ENCODE results near the gene DLGAP1.
"Not testable (repeated sequence)": the region's sequence is repeated elsewhere in the genome, so short reads cannot be mapped to it uniquely, and the experiment has no call there.

The DLGAP1 gene

GRCh38 chr18:4101009-4101408 is 354.1 kb downstream of the DLGAP1 start:
- in situ Hi-C loops (cut with HindIII; ENCODE audit: low sequenced_read_pairs) = no loop called here

- in situ Hi-C loops (cut with HindIII; ENCODE audit: low sequenced_read_pairs) = no loop called here
Measured at GRCh38 chr18:4096486-4096885, 358.6 kb downstream of the DLGAP1 start.

- in situ Hi-C loops (cut with HindIII; ENCODE audit: low sequenced_read_pairs) = no loop called here
Measured at GRCh38 chr18:4093676-4094075, 361.4 kb downstream of the DLGAP1 start.

- in situ Hi-C loops (cut with HindIII; ENCODE audit: low sequenced_read_pairs) = no loop called here
Measured at GRCh38 chr18:4084382-4084900, 370.7 kb downstream of the DLGAP1 start.

GRCh38 chr18:4078246-4078645 is 376.9 kb downstream of the DLGAP1 start:
- in situ Hi-C loops (cut with HindIII; ENCODE audit: low sequenced_read_pairs) = no loop called here

DNA sequence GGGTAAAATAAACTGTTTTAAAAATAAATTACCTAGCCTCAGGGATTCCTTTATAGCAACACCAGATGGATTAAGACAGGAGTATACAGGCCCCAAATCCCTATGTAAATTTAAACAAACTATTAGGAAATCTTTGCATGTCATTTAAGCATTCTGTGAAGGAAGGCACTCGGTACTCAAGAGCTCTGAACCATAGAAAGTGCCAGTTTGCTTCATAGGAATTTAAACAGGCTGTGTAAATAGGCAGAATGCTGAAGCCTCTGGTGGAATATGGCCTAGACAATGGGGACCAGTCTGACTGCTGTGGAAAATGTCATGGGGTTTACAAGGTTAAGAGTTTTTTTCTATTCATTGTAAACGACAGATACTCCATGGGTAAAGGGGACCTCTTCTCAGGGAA is 377.4 kb downstream of the DLGAP1 start:
- in situ Hi-C loops (cut with HindIII; ENCODE audit: low sequenced_read_pairs) = no loop called here

DNA sequence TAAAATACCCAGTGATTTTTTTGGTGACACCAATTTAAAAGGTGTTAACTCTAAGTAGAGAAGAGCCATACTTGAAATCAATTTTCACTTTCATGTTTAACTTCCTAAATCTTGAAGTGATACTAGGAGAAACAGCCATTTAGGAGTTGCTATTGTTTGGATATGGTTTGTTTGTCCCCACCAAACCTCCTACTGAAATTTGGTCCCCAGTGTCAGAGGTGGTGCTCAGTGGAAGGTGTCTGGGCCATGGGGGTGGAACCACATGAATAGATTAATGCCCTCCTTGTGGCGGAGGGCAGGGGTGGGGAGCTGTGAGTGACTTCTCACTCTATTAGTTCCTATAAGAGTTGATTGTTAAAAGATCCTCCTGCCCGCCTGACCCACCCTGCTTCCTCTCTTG is 377.9 kb downstream of the DLGAP1 start:
- in situ Hi-C loops (cut with HindIII; ENCODE audit: low sequenced_read_pairs) = no loop called here

DNA sequence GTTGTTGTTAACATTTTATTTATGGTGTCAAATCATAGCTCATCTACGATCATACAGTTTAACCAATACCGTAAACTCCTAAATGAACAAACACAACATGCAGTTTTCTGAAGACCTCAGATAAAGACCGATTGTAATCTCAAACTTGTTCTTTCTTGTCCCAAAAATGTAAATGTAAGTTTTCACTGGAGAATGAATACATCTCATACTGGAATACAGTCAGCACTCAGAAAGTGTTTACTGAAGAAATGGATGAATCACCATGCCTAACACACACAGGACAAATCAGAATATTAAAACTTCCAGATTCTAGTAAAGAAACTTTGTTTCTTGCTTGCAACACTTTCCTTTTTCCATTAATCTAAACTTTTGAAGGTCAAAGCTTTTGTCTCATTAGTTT is 380.5 kb downstream of the DLGAP1 start:
- in situ Hi-C loops (cut with HindIII; ENCODE audit: low sequenced_read_pairs) = no loop called here

DNA sequence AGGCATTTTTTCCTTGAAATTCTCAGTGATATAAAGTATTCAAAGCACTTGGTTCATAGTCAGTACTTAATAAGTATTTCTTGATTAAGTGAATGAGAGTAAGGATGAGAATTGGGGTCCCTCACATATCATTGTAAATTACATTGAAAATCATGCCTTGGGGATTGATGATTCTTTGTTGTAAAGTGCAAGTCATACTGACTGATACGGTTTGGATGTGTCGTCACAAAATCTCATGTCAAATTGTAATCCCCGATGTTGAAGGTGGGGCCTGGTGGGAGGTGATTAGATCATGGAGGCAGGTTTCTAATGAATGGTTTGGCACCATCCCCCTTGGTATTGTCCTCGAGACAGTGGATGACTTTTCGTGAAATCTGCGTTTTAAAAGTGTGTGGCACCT is 385.9 kb downstream of the DLGAP1 start:
- in situ Hi-C loops (cut with HindIII; ENCODE audit: low sequenced_read_pairs) = no loop called here

DNA sequence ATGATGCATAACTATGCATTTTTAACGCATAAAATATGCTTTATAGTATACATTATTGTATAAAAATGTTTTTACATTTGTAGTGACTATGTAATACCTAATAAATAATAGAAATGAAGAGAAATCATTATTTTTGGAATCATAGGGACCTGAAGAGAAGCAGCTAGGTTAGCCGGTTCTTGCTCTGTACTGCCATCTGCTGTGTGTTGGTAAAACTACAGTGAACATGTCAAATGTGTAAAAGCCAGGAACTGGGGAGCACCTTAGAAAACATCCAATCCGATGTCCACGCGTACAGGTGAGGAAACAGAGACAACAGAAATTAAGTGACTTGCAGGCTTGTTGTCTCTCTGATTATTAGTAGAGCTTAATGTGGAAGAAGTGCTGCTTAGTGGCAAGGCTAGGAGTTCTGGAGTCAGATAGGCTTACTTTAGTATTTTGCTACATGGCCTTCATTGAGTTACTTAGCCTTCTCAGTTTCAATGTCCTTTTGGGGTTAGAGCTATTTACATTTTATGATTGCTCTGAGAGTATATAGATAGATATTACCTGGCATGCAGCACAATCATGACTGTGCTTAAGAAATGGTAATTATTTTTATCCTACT is 386.5 kb downstream of the DLGAP1 start:
- in situ Hi-C loops (cut with HindIII; ENCODE audit: low sequenced_read_pairs) = no loop called here

GRCh38 chr18:4063545-4063944 is 391.6 kb downstream of the DLGAP1 start:
- in situ Hi-C loops (cut with HindIII; ENCODE audit: low sequenced_read_pairs) = no loop called here

DNA sequence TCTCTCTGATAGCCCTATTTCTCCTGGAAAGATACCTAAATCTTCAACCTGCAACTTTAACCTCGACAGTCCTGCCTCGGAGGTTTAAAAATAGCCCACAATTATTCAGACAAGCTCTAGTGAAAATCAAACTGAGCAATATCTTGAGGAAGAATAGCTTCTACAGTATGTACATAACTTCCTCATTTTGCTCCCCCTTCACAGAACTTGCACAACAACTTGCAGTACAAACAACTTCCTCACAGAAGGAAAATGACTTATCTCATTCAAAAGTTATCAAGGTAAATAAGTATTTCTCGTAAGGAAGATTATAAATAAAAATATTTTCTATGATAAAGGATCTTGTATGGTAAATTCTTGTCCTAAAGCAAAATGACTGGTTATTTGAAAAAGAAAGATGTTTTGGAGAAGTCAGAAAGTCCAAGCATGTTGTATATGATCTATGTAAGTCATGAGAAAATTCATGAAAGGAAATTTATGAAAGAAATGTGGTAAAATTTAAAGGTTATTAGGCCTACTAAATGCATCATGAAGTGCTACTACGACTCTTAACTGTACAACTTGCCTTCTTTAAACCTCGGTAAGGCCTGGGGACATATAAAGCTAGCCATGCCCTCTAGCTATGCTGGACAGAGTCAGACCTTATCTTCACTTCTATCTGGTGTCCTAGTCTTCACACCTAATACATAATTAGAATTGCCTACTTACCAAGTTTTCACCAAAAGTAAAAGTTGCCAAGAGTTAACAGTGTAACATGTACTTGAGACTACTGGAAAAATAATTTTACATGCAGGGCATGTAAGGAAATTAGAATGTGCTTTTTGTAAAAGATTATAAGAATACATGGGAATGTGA is 394.5 kb downstream of the DLGAP1 start:
- in situ Hi-C loops (cut with HindIII; ENCODE audit: low sequenced_read_pairs) = no loop called here

DNA sequence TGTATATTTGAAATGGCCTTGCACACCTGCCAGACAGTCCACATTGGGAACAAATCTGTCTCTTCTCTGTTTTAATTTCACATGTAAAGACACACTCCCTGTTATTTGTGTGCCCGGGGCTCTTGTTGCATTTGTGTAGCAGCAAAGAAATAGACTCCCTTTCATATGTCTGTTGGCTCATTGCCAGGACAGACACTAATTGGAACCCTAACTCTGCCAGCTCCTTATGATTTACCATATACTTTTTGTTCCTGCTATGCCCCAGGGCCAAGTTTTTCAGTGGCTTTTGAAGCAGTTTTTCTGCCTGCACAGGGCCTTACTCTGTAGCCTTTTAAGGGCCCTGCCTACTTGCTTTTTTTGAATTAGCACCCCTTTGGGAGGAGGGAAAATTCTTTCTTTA is 396.9 kb downstream of the DLGAP1 start:
- in situ Hi-C loops (cut with HindIII; ENCODE audit: low sequenced_read_pairs) = no loop called here

- in situ Hi-C loops (cut with HindIII; ENCODE audit: low sequenced_read_pairs) = no loop called here
Measured at GRCh38 chr18:4040391-4041092, 414.6 kb downstream of the DLGAP1 start.

DNA sequence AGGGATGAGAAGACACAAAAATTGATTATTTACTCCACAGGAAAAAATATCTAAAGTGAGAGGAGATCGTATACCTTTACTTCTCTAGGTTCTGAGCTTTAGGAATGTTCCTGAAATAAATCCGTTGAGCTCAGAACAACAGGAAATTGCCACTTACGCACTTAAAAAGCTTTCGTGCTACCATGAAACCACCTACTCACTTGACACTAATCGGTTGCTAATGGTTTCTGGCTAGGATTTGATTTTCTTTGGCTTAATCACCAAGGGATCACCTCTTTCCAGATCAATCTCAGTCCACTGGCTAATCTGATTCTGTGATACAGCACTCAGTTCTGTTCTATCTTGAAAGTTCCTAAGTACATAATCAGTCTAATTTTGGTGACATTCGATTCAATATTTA is 419.6 kb downstream of the DLGAP1 start:
- in situ Hi-C loops (cut with HindIII; ENCODE audit: low sequenced_read_pairs) = no loop called here

GRCh38 chr18:4034815-4035214 is 420.3 kb downstream of the DLGAP1 start:
- in situ Hi-C loops (cut with HindIII; ENCODE audit: low sequenced_read_pairs) = not testable (repeated sequence)

DNA sequence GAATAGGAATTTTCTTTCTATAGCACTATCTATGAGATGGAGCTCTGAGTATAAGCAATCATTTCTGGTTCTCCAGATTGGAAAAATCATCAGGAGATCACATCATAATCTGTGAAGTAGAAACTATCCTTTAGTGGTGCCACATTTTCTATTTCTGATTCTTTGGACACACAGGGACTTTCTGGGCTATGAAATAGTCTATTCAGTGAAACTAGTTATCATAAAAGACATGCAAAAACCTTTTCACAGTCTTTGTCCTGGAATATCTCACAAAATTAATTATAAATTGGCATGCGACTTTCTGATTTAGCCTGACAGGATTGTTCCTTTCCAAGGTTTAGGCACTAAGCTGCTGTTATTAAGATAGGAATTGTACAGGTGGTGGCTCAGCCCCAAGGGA is 428.6 kb downstream of the DLGAP1 start:
- in situ Hi-C loops (cut with HindIII; ENCODE audit: low sequenced_read_pairs) = no loop called here

DNA sequence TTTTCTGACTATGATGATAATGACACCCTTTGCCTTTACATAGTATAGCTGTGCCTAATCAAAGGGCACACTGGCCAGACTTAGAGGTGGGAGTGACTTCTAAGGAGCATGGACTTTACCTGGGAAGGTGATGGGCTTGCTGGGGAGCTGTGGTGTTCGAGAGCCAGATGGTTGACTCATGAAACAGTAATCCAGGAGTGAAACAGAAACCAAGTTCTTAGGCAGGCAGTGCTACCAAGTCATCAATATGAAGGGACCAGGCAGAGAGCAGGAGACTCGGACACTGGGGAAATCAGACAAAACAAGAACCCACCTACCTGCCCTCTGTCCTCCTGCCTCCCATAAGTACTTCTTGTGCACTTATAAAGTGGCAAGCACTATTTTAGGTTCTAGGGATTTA is 430.4 kb downstream of the DLGAP1 start:
- in situ Hi-C loops (cut with HindIII; ENCODE audit: low sequenced_read_pairs) = no loop called here

DNA sequence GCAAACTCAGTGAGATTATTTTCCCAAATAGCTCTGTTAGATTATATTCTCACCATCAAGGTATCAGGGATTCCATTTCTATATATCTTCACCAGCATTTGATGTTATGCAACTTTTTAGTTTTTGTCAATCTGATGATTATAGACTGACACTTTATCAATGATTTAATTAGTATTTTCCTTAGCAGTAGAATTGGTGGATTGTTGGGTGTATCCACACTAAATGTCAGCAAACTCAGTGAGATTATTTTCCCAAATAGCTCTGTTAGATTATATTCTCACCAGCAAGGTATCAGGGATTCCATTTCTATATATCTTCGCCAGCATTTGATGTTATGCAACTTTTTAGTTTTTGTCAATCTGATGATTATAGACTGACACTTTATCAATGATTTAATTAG is 432.4 kb downstream of the DLGAP1 start:
- in situ Hi-C loops (cut with HindIII; ENCODE audit: low sequenced_read_pairs) = not testable (repeated sequence)

- in situ Hi-C loops (cut with HindIII; ENCODE audit: low sequenced_read_pairs) = no loop called here
Measured at GRCh38 chr18:4020026-4020425, 435.1 kb downstream of the DLGAP1 start.

- in situ Hi-C loops (cut with HindIII; ENCODE audit: low sequenced_read_pairs) = no loop called here
Measured at GRCh38 chr18:4017480-4017879, 437.6 kb downstream of the DLGAP1 start.

All from DLD1 (cell line).